GM19438 (cell line): ENCODE results near the gene OR2W3.

ENCODE experiments used
- ATAC-seq: cut with Tn5 transposase; IDR thresholded peaks from one replicate; pipeline ENCODE4 v1.9.1; 2021; ENCODE audit warnings: low read depth; ENCODE audit not compliant: unreplicated experiment

OR2W3 gene

DNA sequence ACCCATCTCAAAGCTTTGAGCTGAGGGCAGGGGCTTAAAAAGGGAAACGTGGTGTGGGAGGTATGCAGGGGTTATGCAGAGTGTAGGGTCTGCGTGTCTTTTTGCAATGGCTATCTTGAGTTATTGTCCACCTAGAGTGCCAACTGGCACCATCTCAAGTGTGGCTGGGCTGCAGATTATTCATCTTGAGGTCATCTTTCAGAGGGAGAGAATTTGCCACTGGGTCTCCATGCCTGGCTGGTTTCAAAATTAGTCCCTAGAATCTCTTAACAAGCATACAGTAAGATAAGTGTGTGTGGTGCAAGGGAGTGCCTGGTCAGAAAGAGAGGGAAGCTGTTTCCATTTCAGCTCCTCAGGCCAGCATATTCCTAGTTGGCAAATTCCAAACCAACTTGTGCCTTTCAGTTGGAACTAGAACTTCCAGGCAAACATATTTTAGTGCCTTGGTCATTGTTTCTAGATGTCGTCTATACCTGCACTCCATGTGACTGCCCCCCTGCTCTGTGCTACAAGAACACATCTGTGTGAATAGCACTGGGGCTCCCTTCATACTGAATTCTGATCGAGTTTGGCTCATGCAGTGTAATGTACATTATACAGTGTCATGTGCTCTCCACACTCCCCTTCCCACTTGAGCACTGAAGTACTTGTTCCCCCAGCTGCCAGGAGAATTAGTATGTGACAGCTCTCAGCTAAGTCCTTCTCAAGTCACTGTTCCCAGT lies 19.7 kb downstream of the OR2W3 start:
- no peak for ATAC-seq

DNA sequence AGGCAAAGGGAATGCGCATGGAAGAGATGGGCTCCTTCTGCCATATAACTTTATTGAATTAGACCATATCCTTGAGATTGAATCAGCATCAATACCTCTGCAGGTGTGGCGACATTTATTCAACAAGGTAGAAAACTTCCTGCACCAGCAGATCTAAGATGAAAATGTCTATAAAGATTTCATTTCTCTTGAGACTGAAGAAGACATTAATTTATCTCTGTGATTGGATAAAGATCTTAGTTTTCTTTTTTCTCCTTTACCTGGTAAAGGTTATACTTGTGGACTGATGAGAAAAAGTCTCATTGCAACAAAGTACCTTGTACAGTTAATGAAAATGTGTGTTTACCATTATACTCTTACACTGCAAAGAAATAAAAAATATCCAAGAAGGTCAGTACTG lies 24.6 kb downstream of the OR2W3 start, which contains the start of gene OR2T8:
OR2T8 (plus strand) TSS at position 301 of the 400 bp plus-strand sequence. CDS start 766 bp downstream, outside the sequence.
- ATAC-seq = no peak

DNA sequence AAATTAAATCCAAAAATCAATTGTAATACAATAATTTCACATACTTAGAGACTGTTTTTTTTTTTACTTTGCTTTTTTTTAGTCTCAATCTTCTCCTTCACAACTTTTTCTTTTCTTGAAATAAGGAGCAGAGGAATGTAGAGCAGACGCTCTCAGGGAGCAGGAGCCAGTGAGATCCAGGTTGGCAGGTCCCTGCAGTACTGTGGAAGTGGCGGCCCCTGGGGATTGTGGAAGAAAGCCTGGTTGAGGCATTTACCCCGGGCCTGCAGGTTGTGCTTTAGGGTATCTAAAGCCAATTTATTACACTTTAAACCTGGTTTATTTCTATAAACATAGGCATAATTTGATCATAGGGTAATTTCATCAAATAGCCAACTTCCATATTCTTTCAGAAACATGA lies 28.6 kb downstream of the OR2W3 start:
- ATAC-seq = no peak

DNA sequence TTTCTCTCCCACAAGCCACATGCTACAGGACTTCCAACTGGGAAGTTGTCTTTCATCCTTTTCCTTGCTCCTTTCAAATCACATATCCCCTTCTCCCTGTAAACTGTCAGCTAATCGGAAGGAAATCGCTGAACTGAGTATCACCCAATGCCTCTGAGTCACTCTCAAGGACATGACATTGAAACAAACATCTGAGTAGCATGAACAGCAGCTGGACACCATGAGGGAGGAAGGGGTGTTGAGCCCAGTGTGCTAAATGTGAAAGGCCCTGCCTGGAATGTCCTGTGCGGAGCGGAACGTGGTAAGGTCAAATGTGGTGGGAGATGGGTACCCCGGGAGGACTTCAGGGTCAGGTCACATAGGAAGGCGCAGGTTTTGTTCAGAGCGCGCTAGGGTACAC lies 29.5 kb downstream of the OR2W3 start, which contains the start of gene OR2AJ1:
OR2AJ1 (plus strand) TSS at position 22 of the 400 bp plus-strand sequence. CDS start 8,880 bp downstream, outside the sequence.
- ATAC-seq = no peak

DNA sequence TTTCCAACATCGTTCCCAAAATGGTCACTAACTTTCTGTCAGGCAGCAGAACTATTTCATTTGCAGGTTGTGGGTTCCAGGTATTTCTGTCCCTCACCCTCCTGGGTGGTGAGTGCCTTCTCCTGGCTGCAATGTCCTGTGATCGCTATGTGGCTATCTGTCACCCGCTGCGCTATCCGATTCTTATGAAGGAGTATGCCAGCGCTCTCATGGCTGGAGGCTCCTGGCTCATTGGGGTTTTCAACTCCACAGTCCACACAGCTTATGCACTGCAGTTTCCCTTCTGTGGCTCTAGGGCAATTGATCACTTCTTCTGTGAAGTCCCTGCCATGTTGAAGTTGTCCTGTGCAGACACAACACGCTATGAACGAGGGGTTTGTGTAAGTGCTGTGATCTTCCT lies 38.6 kb downstream of the OR2W3 start:
- ATAC-seq = no peak

DNA sequence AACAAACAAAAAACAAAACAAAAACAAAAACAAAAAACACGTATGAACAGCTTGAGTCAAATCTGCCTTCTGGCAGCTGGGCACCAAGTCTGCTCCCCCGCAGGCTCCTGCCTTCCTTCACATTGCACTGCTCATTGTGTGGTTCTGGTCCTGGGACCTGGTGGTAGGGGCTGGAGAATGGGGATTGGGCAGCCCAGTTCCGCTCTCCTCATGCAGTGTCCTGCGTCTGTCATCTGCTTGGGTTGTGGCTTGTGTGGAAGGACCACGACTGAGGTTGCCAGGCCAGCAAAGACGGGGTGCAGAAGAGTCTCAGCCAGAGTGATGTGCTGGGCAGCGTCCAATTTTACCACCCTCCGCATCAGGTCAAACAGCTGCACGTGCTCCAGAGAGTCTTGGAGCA lies 40.4 kb downstream of the OR2W3 start:
- ATAC-seq = no peak

DNA sequence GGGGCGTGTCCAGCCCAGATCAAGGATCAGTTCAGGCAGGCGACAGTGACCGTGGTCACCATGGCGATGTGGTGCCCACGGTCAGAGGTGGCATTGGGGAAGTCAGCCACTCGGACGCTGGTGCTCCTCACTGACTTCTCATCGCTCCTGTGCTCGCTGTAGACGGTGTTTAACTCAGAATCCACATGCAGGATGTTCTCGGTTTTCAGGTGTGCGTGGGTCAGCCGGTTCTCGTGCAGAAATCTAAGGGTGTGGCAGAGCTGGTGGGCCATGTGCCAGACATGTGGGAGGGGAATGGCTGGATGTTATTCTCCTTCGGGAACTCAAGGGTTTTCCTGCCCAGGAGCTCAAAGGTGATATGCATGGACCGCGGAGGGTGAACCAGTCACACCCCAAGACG lies 41.0 kb downstream of the OR2W3 start:
- no peak for ATAC-seq

DNA sequence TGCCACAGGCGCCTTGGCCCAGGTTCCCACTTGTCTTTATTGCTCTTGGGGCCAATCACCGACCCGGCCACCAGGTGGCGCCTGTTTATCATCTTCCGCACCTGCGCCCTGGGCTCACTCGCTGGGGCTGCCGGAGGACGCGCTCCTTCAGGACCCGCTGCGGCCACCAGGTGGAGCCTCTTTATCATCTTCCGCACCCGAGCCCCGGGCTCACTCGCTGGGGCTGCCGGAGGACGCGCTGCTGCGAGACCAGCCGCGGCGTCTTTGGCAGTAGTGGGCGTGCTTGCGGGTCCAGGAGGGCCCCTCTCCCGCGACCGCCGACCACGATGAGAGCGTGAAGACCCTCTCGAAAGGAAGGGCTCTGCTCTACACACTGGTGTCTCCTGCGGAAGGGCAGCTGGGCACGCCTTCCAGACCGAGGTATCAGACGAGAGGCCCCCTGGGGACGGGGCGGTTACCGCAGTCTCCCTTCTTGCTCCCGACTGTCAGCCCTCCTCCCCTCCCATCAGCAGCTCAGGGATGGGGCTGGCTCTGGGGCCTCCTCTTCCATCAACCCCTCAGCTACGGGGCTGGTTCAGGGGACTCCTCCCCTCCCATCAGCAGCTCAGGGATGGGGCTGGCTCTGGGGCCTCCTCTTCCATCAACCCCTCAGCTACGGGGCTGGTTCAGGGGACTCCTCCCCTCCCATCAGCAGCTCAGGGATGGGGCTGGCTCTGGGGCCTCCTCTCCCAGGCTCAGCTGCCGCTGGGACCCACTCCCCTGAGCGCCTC lies 41.8 kb downstream of the OR2W3 start:
- peak; percentile 100 for ATAC-seq

DNA sequence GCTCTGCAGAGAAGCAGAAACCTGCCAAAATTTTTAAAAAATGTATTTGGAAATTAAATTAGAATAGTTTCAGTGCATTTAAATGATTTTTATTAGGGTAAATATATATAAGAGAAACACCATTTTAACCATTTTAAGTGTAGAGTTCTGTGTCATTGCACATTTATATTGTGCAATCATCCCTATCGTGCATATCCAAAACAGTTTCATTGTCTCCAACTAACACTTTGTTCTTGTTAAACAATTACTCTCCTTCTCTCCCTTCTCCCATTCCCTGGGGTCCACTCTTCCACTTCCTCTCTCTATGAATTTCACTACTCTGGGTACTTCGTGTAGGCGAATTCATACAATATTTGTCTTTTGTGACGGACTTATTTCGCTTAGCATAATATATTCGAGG lies 47.2 kb downstream of the OR2W3 start:
- ATAC-seq = no peak
